CD14-positive monocyte (primary cell): ENCODE measurements around the gene WLS. TPM values are rescaled to one million over a fixed set of nuclear protein-coding genes. Genes with fewer than 3 reads are reported as not detected.

ENCODE experiments used
- DNase-seq, 3 donors: peaks; one replicate each; pipeline ENCODE4 v3.0.0-alpha.2; 2011 to 2022
- H2AFZ ChIP-seq: 2 replicates; pipeline ENCODE4 v1.6.0; 2012; ENCODE audit warnings: mild to moderate bottlenecking, low read depth, low read length, inconsistent platforms; ENCODE audit not compliant: insufficient read depth, poor library complexity, severe bottlenecking
- H3K27ac ChIP-seq, 2 donors: 1 replicate in 1 of 2; 2 replicates in 1 of 2; pipeline ENCODE4 v1.5.1; 2012 to 2013; ENCODE audit warnings: low read length in 2 of 2, control low read depth in 1 of 2, inconsistent platforms in 1 of 2, low read depth in 1 of 2, mild to moderate bottlenecking in 1 of 2
- H3K27me3 ChIP-seq, 2 donors: one replicate each; pipeline versions ENCODE4 v1.6.0 to v1.6.1; 2011 to 2013; ENCODE audit warnings: low read length in 2 of 2; ENCODE audit not compliant: control insufficient read depth in 2 of 2, insufficient read depth in 2 of 2
- H3K36me3 ChIP-seq, 2 donors: replicated peaks in 1 of 2; 1 replicate in 1 of 2; 2 replicates in 1 of 2; pipeline versions ENCODE4 v1.5.1 to v1.6.1; 2012 to 2013; ENCODE audit warnings: low read length in 2 of 2, control low read depth in 1 of 2, inconsistent platforms in 1 of 2, mild to moderate bottlenecking in 1 of 2; ENCODE audit not compliant: insufficient read depth in 2 of 2, control insufficient read depth in 1 of 2
- H3K4me1 ChIP-seq, 2 donors: 1 replicate in 1 of 2; 2 replicates in 1 of 2; pipeline versions ENCODE4 v1.5.1 to v1.6.1; 2012 to 2013; ENCODE audit warnings: low read length in 2 of 2, control low read depth in 1 of 2, inconsistent platforms in 1 of 2, mild to moderate bottlenecking in 1 of 2, moderate library complexity in 1 of 2; ENCODE audit not compliant: insufficient read depth in 2 of 2, control insufficient read depth in 1 of 2
- H3K4me2 ChIP-seq: replicated peaks from 2 replicates; pipeline ENCODE3; 2012; ENCODE audit warnings: low read length, moderate library complexity, mild to moderate bottlenecking; ENCODE audit not compliant: poor library complexity, severe bottlenecking; ENCODE audit errors: extremely low read depth
- H3K4me3 ChIP-seq, 3 experiments: fragments of 200-600 bp in 1 of 3; sonication (generic) in 1 of 3; replicated peaks in 1 of 3; 1 replicate in 2 of 3; 2 replicates in 1 of 3; pipeline ENCODE4 v1.5.1; 2011 to 2013; ENCODE audit warnings: low read length in 3 of 3, mild to moderate bottlenecking in 3 of 3, control low read depth in 2 of 3, low read depth in 2 of 3, inconsistent platforms in 1 of 3, moderate library complexity in 1 of 3
- H3K79me2 ChIP-seq: 2 replicates; pipeline ENCODE4 v1.6.0; 2012; ENCODE audit warnings: mild to moderate bottlenecking, control low read depth, inconsistent platforms, low read length, moderate library complexity; ENCODE audit not compliant: insufficient read depth
- H3K9ac ChIP-seq: 2 replicates; pipeline ENCODE4 v1.6.0; 2017; ENCODE audit warnings: low read length, mild to moderate bottlenecking; ENCODE audit not compliant: insufficient read depth, poor library complexity, severe bottlenecking
- H3K9me3 ChIP-seq, 2 donors: replicated peaks in 1 of 2; 1 replicate in 1 of 2; 2 replicates in 1 of 2; pipeline versions ENCODE4 v1.5.1 to v1.6.1; 2012 to 2013; ENCODE audit warnings: low read length in 2 of 2, control low read depth in 1 of 2; ENCODE audit not compliant: control insufficient read depth in 1 of 2, insufficient read depth in 1 of 2
- H4K20me1 ChIP-seq: 2 replicates; pipeline ENCODE4 v1.6.0; 2012; ENCODE audit warnings: mild to moderate bottlenecking, low read length, control low read depth, moderate library complexity; ENCODE audit not compliant: insufficient read depth
- H3K27ac Mint-ChIP-seq, 7 donors: one replicate each; pipeline ENCODE4 v1.8.0; 2020; ENCODE audit warnings: mild to moderate bottlenecking in 7 of 7, mixed read lengths in 7 of 7, moderate library complexity in 6 of 7, inconsistent platforms in 2 of 7
- H3K27me3 Mint-ChIP-seq, 3 donors: one replicate each; pipeline ENCODE4 v1.8.0; 2021 to 2022; ENCODE audit warnings: low read depth in 3 of 3, mild to moderate bottlenecking in 3 of 3, mixed read lengths in 3 of 3, moderate library complexity in 3 of 3, inconsistent platforms in 1 of 3
- H3K36me3 Mint-ChIP-seq, 2 donors: one replicate each; pipeline ENCODE4 v1.8.0; 2020; ENCODE audit warnings: mixed read lengths in 2 of 2, inconsistent platforms in 1 of 2, mild to moderate bottlenecking in 1 of 2
- H3K4me1 Mint-ChIP-seq: one replicate; pipeline ENCODE4 v1.8.0; 2020; ENCODE audit warnings: mild to moderate bottlenecking, mixed read lengths
- H3K4me3 Mint-ChIP-seq, 2 donors: one replicate each; pipeline ENCODE4 v1.8.0; 2020; ENCODE audit warnings: mild to moderate bottlenecking in 2 of 2, mixed read lengths in 2 of 2, moderate library complexity in 1 of 2
- H3K9me3 Mint-ChIP-seq, 7 donors: one replicate each; pipeline ENCODE4 v1.8.0; 2020 to 2022; ENCODE audit warnings: mixed read lengths in 7 of 7, mild to moderate bottlenecking in 6 of 7, moderate library complexity in 6 of 7, inconsistent platforms in 2 of 7
- CTCF ChIP-seq: fragments of 200-600 bp; IDR thresholded peaks from one replicate; pipeline ENCODE4 v1.8.0; 2022; ENCODE audit warnings: antibody characterized with exemption, mild to moderate bottlenecking
- WGBS: methylation state at CpG from one replicate; pipeline ENCODE4 v1.1.5; 2013; ENCODE audit warnings: missing lambda C conversion rate; ENCODE audit not compliant: insufficient coverage; 5-methylcytosine and 5-hydroxymethylcytosine counted together
- intact Hi-C, 2 donors: fragments of 100-400 bp; cut with micrococcal nuclease; formaldehyde crosslinking; loops; one replicate each; pipeline versions ENCODE4 v1.15.0 to v1.15.1; 2023
- polyA plus RNA-seq, 3 donors: library from polyadenylated mRNA; depleted of rRNA in 1 of 3; unstranded in 2 of 3; stranded (reverse) in 1 of 3; fragments of 300-500 nt in 2 of 3; fragments of >200 nt in 1 of 3; fragmentation: Illumina TruSeq in 2 of 3; gene quantifications; 1 replicate in 2 of 3; 2 replicates in 1 of 3; pipeline ENCODE4 v1.2.3, GENCODE V29; 2012 to 2021

WLS gene
- polyA plus RNA-seq, 3 donors: 29.8 to 46.3 (median 34.6) TPM

GRCh38 chr1:68142036-68142435 lies 90.3 kb downstream of the WLS start:
- Histone ChIP-seq H3K9me3 (no peaks in the 10 kb centered on the region), H3K4me3 (no peak overlapping the region), H2AFZ (no peak overlapping the region), H3K36me3 (peaks cover 38 to 86% of the 10 kb centered on the region in 2 donors), H3K27me3 (no peaks in the 10 kb centered on the region), H3K9ac (no peak overlapping the region), H4K20me1 (no peaks in the 10 kb centered on the region), H3K4me2 (no peak overlapping the region), H3K79me2 (no peaks in the 10 kb centered on the region), H3K27ac (no peak overlapping the region), H3K4me1 (no peaks in the 10 kb centered on the region)
- intact Hi-C loops: no loop called here
- H3K27me3 Mint-ChIP-seq: no peaks in the 10 kb centered on the region
- DNase-seq: no peak
- H3K27ac Mint-ChIP-seq: peak overlapping the region in 1 of 7 donors; percentile 36
- H3K4me3 Mint-ChIP-seq: no peak overlapping the region
- peaks cover 64 to 69% of the 10 kb centered on the region in 2 donors for H3K36me3 Mint-ChIP-seq
- TF ChIP-seq CTCF: no peak
- 100% methylated on average over 4 of the region's 5 CpGs for WGBS
- H3K4me1 Mint-ChIP-seq: no peaks in the 10 kb centered on the region
- no peaks in the 10 kb centered on the region for H3K9me3 Mint-ChIP-seq

GRCh38 chr1:68141071-68142021 lies 91.0 kb downstream of the WLS start:
- no peak overlapping the region for H3K9ac ChIP-seq
- no peak overlapping the region for H3K27ac ChIP-seq
- H3K36me3 Mint-ChIP-seq: peaks cover 67 to 74% of the 10 kb centered on the region in 2 donors
- peaks cover 39 to 86% of the 10 kb centered on the region in 2 donors for H3K36me3 ChIP-seq
- intact Hi-C loops: no loop called here
- whole genome bisulfite sequencing: 92% methylated on average over 4 of the region's 15 CpGs
- H3K27ac Mint-ChIP-seq: no peak overlapping the region
- no peak overlapping the region for H3K4me2 ChIP-seq
- no peak overlapping the region for H2AFZ ChIP-seq
- no peaks in the 10 kb centered on the region for H3K79me2 ChIP-seq
- peaks cover 0 to 1% (median 0%) of the 10 kb centered on the region in 3 donors for H3K27me3 Mint-ChIP-seq
- no peaks in the 10 kb centered on the region for H3K4me1 Mint-ChIP-seq
- DNase-seq: no peak
- no peaks in the 10 kb centered on the region for H3K4me1 ChIP-seq
- H3K27me3 ChIP-seq: no peaks in the 10 kb centered on the region
- H3K4me3 Mint-ChIP-seq: no peak overlapping the region
- H3K9me3 Mint-ChIP-seq: no peaks in the 10 kb centered on the region
- no peaks in the 10 kb centered on the region for H4K20me1 ChIP-seq
- no peak overlapping the region for H3K4me3 ChIP-seq
- no peaks in the 10 kb centered on the region for H3K9me3 ChIP-seq
- no peak for TF ChIP-seq CTCF
